NCI-H226 (cell line): ENCODE results near the gene KEL.

Source experiments
- DNase-seq: peaks from one replicate; pipeline ENCODE4 v3.0.0-alpha.2; 2015

Gene KEL

DNA sequence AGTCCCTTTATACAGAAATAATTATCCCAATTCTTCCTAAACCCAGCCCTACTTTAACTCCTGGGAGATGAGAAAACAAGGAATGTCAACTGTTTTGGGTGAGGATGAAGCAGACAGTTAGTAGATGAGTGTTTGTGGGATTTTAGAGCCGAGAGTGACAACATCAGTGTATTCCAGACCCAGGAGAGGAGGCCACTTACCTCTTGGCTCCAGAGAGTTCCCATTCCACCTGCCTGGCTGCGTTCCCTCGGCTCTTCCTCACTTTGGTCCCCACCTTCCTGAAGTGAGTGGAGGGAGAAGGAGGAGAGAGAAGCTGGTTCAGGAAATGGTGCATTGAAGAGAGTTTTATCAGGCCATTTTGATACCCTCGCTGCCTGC is 579 bp downstream of the KEL start:
- no peak for DNase-seq

DNA sequence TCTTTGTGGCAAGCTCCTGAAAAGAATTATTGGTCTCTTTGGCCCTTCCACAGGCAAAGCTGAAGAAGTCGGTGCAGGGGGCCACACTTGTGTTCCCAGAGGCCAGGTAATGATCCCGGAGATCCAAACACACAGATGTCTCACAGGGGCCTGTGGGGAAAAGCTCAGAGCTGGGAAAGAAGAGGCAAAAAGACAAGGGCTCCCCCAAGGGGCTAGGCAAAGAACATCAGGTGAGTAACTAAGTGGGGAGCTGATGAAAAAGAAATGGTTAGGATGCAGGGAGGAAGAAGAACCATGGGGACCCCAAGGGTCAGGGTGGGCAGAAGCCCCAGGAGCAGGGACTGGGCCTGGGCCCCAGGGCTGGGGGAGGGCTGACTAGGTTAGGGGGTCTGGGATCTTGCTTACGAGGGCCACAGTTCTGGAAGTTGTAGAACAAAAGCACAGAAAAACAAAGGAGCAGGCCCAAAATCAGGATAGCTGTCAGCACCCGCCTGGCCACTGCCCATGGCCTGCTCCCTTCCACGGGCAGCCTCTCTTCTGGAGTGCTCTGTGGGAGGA is 1.1 kb downstream of the KEL start:
- DNase-seq = no peak

DNA sequence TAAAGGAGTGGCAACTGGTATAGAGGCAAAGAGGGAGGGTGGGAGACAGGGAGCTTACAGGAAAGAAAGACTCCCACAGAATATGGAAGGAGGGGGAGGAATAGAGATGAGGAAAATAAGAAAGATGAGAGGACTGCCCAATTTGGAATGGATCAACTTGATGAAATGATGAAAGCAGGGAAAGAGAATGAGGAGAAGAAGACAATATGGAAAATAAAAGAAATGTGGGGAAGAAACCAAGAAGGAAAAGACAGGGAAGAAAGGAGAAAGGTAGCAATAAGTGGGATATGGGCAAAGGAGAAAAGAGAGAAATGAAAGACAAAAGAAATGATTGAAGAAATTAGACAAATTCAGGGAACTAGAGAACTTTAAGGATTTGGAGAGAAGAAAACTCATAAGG is 3.0 kb downstream of the KEL start:
- no peak for DNase-seq

GRCh38 chr7:142957723-142958122 is 4.4 kb downstream of the KEL start:
- DNase-seq = peak; percentile 5

DNA sequence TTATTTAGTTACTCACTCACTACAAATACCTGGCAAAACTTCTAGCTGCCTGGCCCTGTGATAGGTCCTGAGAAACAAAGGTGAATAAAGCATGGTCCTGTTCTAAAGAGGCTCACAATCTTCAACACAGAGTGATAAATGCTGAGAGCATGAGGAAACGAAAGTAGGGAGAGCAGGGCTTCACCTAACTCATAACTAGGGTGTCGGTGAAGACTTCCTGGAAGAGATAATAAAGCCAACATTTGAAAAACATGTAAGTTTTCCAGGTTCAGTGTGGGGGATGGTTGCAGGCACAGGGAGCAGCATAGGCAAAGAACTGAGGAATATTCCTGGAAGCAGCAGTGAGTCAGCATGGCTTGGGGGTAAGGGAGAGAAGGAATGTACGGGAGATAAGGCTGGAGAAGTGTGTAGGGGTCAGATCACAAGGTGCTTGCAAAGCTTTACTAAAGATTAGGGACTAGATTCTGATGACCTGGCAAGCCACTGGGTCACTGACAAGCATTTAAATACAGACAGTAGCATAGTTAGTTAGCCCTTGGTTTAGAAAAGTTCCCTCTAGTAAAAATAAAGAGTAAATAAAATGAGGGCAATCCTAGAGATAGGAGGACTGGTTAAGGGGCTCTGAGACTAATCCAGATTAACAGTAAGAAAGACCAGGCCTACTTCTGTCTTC is 5.1 kb downstream of the KEL start:
- DNase-seq = peak; percentile 96

- no peak for DNase-seq
Measured at GRCh38 chr7:142954680-142955268, 7.4 kb downstream of the KEL start.

DNA sequence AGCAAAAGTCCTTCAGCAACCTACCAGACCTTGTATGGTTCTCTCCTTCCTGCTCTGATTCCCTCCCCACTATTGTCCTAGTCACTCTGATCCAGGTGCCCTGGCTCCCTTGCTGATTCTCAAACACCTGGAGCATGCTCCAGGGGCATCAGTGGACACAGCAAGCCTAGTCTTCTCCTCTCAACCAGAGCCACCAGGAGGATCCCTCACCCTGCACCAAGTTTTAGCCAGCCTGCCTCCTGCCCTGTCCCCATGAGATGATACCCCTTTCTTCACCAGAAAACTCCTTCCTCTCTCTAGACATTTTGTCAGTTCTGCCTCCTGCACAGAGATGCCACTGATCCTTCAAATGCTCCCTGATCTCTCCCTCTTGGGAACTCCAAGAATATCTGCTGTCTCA is 11.9 kb downstream of the KEL start:
- DNase-seq = no peak

DNA sequence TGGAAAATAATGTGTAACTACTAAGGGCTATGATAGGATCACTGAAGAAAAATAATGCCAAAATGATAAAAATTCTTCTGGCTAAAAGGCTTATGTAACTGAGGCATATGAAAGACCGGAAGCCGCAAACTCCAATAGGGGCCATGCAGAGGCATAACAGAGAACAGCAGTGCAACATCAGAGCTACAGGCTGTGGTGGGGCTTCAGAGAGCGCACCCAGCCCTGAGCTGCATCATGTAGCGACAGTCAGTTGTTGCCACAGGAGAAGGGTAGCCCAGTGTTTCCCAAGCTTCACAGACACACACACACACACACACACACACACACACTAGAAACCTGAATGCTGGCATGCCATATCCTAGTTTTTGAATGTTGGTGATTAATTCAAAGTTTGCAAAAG is 13.6 kb downstream of the KEL start:
- DNase-seq = no peak

DNA sequence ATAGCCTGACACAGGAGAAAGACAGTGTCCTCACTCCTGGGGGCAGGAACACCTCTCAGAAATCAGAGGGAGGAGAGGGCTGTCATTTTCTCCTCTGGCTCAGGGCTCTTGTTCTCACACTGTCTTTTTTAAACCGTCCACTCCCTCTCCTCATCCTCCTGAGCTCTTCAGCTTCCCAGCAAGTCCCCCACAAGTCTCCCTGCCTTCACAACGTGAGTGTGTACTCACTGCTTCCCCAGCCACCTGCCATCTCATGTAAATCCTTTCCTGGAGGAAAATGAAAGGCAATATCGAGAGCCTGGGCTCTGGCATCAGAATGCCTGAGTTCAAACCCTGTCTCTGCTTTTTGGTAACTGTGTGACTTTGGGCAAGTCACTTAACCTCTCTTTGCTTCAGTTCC is 17.2 kb downstream of the KEL start:
- DNase-seq = no peak

DNA sequence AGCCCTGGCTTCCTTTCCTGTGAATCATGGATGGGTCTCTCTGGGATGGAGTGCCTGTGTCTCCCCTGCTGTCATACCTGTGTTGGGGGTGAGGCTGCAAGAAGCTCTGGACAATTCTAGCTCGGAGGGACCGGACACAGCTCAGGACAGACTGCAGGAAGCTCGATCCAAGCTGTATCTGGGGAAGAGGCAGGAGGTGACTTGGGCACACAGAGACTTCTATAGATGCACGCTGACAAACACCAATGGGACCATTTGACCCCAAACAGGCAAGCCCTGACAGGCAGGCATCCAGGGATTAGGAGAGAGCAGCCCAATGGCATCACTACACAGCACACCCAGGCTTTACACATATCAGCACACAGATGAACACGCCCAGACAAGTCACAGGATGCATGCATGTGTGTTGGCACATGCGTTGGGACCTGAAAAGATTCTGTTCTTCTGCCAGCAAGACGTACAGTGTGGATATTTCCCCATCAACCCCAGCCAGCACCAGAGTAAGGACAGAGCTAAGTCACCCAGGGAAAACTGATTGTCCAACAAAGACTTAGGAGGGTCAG is 18.4 kb downstream of the KEL start:
- no peak for DNase-seq

DNA sequence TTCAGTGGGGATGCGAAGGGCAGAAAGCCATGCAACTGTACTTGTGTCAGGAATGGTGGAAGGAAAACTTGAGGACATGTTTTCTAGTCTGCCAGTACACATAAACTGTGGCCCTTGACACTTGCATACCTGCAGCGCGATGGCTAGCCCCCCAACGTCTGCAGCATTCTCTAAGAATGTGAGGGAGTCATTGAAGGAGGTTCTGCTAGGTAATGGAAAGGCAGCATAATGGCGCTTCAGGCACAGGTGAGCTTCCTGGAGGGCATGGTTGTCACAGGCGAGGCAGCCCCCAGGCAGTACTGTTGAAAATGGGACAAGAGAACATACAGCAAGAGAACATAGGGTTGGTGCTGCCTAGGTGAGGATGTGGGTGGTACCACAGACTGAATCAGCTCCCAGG is 19.4 kb downstream of the KEL start:
- DNase-seq = no peak

DNA sequence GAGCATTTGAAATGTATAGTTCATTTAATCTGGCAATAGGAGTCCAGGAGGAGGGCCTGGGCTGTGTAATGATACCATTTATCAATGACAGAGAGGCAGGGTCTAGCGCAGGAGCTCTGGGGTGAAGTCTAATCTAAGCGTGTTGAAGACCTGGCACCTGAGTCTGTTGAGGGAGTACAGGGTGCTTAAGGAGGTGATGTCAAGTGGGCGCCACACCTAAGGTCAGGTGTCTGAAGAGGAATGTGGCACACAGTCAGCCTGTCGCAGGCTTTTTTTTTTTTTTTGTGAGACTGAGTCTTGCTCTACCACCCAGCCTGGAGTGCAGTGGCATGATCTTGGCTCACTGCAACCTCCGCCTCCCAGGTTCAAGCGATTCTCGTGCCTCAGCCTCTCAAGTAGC is 20.6 kb downstream of the KEL start:
- DNase-seq = no peak

GRCh38 chr7:142940966-142941535 is 21.1 kb downstream of the KEL start:
- DNase-seq = no peak

- DNase-seq = no peak
Measured at GRCh38 chr7:142939226-142939910, 22.8 kb downstream of the KEL start, which contains the start of gene LLCFC1. Gene LLCFC1, plus strand, starts transcription at chr7:142939484. Its CDS starts 138 bp downstream, at chr7:142939622.

DNA sequence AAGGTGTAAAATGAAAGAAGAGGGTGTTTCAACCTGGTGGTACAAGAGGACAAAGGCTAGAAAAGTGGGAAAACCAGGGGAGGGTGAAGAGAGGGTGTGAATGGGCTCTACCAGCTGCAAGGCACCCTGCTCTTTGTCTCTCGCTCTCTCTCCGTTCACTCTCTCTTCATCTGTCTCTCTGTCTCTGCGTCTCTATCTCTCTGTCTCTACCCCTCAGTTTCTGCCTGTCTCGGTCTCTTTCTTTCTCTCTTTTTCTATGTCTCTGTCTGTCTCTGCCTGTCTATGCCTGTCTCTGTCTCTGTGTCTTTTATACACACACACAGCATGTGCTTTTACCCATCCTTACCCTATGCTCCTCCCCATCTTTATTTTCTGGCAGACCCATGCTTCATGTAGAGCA is 23.6 kb downstream of the KEL start:
- no peak for DNase-seq

DNA sequence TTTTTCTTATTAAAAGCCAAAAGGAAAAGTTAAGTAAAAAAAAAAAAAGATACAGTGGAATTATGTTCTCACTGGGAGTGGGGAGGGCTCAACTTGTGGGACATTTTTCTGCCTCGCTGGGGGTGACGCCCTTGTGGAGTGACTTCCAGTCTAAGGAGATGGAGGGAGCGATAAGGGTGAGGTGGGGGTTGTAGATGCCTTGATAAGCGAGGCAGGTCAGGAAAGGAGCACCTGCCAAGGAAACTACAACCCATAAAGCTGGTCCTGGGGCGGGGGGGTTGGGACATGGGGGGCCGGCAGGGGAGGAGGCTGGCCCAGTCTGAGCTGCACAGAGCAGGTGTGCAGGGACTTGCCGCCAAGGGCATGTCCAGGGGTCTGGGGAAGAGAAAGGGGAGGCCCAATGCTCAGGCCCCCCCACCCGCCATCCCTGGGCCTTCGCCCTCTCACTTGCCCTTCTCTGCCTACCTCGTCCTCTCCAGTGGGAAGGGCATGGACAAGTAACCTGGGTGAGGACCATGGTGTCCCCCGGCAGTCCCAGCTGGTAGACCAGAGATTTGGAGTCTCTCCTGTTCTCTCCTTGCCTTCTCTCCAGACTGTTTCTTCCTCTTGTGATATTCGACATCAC is 26.1 kb downstream of the KEL start:
- DNase-seq = no peak

DNA sequence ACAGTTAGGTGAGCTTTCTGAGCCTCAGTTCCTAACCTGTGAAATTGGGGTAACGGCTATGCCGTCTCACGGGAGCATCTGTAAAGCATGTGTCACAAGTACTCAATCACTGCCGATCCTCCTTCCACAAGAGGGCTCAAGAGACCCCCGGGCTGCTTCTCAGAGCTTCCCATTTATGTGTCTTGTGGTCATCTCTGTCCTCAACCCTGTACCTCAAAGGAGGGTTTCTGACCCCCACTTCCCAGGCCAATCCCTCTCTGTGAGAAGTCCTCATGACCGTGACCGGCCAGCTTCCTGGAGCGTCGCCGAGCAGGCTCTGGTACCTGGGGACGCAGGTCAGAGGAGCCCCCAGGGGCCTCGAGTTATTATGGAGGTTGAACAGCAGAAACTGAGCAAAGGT is 28.1 kb downstream of the KEL start:
- DNase-seq = no peak

DNA sequence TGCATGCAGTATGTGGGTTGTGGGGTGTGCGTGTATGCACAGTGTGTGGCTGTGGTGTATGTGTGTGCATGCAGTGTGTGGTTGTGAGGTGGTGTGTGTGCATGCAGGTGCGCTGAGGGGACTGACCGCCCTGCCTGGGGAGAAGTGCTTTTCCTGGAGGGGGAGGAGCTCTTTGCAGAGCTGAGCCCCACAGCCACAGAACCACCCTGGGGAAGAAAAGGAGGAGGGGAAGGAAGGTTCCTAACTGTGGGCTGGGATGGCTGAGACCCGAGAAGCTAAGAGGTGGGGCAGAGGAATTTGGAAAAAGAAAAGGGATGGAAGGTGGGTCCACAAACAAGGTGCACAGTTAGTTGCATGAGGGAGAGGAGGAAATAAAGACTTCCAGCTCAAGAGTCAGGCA is 28.5 kb downstream of the KEL start, which contains the start of gene TRPV5:
TSS of gene TRPV5 (minus strand) at position 123 of the 400 bp plus-strand sequence. CDS start 287 bp downstream, outside the sequence.
- DNase-seq = no peak

- no peak for DNase-seq
Measured at GRCh38 chr7:142933092-142933475, 29.1 kb downstream of the KEL start.

- DNase-seq = no peak
Measured at GRCh38 chr7:142932386-142933091, 29.6 kb downstream of the KEL start.

DNA sequence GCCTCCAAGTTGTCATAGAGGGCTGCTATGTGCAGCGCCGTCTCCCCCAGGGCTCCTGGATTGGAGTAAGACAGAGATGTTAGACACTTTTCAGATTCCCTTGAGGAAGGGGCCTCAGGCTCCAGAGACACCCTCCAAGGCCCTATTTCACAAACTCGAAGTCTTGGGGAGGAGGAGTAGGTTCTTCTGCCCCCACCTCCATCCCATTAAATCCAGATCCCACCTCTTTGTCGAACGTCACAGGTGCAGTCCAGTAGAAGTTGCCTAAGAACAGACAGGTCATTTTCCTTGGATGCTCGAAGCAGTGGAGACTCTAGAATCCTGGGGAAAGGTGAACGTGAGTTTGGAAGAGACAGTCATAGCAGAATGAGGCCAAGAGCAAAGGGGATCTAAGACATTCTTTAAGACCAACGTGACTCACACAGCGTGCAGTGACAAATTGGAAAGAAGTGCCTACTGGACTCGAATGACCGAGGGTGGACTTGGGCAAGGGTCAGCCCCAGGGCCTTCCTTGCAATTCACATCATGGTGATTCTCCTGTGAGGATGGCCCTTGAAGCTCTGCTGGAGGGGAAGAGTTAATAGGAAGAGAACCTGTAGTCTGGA is 31.9 kb downstream of the KEL start:
- DNase-seq = no peak

DNA sequence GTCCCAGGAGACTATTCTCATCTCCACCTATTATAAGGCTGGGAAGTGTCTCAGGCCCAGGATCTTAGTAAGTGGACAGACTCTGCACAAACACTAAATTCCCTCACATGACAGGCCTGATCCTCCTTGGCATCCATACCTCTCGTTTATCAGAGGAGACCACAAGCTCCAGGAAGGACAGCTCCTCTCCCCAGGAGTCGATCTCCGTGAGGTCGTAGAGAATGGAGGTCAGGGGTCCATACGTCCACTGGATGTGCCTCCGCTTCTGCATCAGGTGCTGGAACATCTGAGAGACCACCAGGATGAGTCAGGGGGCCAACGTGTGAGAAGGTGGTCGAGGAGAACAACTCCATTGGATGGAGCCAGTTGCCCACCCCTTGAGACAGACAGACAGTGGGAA is 34.2 kb downstream of the KEL start:
- no peak for DNase-seq
